GM10847 (cell line): Measurements from ENCODE around the gene ATPAF2.
A peak's percentile ranks its signal among the peaks of the same experiment; 100 is the strongest.

Source experiments
- POLR2A ChIP-seq: IDR thresholded peaks from 2 replicates; pipeline ENCODE4 v1.6.1; 2011; ENCODE audit not compliant: insufficient read length; ENCODE audit errors: extremely low read depth

ATPAF2 gene

DNA sequence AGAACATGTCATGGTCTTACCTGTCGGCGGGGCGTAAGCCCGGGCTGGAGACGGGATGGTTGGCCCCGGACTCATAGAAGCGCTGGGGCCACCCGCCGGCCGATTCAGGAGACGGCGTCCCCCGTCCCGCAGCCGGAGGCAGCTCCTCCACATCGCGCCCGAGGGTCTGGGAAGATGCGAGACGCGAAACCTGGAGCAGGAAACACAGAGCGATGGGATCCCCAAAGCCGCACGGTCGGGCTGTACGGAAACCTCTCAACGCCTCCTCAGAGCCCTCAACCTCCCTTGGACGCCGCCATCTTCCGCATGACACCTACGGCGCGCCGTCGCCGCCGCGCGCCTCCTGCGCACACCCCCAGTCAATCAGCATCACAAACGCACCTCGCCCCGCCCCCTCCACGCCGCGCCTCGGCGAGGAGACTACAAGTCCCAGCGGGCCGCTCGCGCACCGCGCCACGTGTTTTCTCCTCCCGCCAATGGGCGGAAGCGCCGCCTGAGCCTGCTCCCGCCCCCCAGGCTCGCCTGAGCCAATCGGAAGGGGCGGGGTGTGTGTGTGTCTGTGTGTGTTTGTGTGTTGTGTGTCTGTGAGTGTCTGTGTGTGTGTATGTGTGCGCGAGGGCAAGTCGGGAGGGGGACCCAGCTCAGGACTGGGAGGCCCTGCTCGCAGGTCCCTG is at the start of gene ATPAF2, which contains the start of gene GID4:
ATPAF2 (minus strand) TSS at position 308 of the 674 bp plus-strand sequence; CDS start at position 153, 155 bp downstream.
GID4 (plus strand) TSS at position 548 of the 674 bp plus-strand sequence; CDS start at position 605, 57 bp downstream.
- peak; percentile 30 for TF ChIP-seq POLR2A

DNA sequence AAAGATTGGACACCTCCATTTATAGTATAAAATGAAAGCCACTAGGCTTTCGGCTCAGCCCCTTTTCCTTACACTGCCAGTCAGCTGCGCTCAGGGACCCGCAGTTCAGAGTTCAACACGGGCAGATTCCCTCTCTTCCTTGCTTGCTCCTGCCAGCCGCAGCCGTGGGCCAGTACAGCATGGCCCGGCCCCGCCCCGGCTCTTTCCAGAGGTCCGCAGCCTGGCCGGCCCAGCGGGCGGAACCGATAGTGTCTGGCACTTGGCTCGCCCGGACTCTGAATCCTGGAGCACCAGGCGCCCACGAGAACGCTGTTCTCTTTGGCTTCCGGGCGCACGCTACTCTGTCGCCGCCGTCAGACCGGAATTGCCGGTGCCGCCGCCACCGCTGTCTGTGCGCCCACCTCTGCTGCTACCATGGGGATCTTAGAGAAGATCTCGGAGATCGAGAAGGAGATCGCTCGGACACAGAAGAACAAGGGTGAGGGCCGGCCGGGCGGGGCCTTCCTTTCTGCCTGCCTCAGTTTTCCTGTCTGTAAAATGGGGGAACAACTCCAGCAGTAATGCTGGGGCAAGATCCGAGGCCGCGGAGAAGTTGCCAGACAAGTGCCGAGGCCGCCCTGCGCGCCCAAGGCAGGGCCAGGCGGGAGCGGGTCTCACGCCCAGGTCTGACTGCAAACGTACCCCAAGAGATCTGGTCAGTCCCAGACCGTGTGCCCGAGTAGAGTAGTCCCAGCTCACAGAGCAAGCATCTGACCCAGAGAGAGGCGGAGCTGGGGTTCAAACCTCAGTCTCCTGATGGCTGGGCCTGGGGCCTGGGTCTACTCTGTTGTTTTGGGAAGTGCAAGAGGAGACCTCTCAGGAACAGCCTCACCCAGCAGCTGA is 48.9 kb upstream of the ATPAF2 start, which contains the start of gene DRG2:
DRG2 (plus strand) TSS at position 339 of the 882 bp plus-strand sequence; CDS start at position 415, 76 bp downstream.
- TF ChIP-seq POLR2A, result peak; percentile 82

DNA sequence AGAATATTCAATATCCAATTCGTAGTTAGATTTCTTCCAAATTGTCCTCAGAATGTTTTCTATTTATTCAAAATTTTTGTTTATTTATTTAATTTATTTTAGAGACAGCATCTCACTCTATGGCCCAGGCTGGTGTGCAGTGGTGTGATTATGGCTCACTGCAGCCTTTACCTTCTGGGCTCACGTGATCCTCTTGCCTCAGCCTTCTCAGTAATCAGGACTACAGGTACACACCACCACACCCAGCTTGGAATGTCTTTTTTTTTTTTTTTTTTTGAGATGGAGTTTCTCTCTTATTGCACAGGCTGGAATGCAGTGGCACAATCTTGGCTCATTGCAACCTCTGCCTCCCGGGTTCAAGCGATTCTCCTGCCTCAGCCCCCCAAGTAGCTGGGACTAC is 45.3 kb upstream of the ATPAF2 start:
- TF ChIP-seq POLR2A, result no peak

DNA sequence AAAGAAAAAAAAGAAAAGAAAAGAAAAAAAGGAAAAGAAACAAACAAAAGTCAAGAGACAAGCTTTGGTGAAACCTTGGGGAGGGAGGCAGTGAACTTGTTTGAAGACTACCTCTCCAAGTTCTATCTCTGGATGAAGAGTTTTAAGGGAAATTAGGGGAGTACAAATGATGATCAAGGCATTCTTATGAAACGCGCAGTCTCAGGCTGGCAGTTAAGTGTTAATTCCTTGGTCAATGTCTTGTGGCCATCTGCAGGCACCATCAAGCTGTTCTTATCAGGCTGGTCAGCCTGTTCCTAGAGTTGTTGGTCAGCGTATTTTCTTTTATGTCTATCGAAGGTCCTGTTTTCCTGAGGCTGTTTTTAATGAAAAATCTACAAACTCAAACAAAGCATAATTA is 40.6 kb upstream of the ATPAF2 start:
- TF ChIP-seq POLR2A, result no peak

DNA sequence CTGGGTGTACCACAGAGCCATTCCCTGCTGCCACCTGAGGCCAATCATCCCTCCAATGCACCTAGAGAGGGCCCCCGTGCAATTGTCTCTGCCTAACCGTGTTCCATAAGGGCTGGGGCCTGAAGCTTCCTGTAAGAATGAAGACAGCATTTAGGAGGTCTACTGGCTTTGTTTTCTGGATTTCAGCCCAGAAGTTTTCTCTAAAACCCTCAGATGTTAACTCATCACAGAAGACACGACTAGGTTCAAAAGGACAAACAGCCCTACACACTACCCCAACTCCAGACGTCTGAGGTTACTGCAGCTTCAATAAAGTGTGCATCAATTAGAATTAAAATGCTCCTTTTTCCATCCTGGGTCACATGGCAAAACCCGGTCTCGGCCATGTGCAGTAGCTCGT is 38.0 kb upstream of the ATPAF2 start:
- no peak for TF ChIP-seq POLR2A

DNA sequence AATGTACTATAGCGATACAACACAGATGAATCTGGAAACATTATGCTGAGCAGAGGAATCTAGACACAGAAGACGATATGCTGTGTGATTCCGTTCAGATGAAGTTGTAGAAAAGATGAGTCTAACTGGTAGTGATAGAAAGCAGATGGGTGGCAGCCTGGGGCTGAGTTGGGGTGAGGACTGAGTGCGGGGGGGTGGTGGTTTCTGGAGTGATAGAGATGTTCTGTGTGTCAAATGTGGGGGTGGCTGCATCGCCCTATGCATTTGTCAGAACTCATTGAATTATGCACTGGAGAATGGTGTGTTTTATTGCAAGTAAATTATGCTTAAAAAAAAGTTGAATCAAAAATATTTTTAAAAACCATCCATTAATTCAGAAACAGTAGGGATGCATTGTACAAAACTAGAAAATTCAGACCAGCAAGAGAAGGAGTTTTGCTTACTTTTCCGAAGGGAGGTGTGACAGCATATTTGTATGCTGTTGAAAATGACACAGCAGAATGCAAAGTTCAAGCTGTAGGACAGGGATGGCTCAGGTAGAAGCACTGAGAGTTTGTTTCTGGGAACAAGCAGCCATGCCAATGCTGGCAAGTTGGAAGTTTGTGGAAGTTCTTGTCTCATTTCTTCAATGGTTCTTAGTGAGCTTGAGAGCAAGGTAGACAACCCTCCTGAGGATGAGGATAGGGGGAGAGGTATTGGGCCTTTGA is 35.8 kb upstream of the ATPAF2 start:
- TF ChIP-seq POLR2A, result no peak

DNA sequence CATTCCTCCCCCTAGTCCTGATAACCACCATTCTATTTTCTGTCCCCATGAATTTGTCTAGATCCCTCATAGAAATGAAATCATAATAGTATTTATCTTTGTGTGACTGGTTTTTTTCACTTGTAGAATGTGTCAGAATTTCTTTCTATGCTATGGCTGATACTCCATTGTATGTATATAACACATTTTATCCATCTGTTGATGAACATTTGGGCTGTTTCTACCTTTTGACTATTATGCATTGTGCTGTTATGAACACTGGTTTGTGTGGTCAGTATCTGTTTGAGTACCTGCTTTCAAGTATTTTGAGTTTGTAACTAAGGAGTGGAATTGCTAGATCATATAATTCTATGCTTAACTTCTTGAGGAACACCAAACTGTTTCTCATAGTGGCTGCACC is 32.8 kb upstream of the ATPAF2 start:
- TF ChIP-seq POLR2A, result no peak

DNA sequence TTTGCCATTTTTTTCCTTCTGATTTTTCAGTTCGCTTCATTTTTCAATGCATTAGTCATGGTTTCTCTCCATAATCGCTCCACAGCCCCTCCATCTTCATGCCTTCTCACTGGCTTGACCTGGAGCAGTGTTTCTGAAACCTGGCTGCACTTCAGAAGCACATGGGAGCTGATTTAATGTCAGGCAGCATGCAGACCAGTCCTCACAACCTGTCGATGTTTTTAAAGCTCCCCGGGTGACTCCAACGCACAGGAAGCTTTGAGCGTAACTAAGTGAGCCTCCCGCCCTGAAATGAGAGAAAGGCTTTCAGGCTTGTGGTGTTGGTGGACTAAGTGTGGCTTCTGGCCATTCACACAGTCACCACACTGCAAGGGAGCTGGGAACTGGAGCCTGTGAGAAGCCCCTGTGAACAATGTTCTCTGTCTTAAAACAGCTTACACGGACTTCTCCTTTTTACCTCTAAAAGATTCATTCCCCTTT is 31.9 kb upstream of the ATPAF2 start:
- no peak for TF ChIP-seq POLR2A

DNA sequence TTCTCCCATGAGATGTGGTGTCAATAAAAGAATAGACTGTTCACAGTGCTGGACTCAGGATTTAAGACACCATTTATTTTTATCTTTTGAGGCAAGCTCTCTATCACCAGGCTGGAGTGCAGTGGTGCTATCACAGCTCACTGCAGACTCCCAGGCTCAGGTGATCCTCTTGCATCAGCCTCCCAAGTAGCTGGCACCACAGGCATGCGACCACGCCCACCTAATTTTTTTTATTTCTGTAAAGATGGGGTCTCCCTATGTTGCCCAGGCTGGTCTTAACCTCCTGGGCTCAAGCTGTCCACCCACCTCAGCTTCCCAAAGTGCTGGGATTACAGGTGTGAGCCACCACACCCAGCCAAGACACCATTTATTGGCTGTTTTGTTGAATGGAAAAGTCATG is 30.1 kb upstream of the ATPAF2 start:
- TF ChIP-seq POLR2A, result no peak

DNA sequence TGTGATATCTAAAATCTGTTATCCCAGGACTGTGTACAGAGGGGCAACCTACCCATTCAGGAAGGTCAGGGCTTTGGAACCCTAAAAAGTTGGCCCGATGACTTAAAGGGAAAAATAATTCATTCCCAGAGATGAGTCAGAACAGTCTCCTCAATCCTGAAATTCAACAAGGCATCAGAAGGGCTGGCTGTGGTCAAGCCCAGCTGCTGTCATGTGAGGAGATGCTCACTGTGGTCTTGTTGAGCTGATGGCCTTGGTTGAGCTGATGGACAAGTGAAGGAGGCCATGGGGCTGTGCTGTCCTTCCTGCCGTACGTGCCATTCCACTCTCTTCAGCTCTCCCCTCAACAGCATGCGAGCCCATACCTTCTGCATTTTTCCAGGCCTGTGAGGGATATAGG is 27.9 kb upstream of the ATPAF2 start:
- TF ChIP-seq POLR2A, result no peak

DNA sequence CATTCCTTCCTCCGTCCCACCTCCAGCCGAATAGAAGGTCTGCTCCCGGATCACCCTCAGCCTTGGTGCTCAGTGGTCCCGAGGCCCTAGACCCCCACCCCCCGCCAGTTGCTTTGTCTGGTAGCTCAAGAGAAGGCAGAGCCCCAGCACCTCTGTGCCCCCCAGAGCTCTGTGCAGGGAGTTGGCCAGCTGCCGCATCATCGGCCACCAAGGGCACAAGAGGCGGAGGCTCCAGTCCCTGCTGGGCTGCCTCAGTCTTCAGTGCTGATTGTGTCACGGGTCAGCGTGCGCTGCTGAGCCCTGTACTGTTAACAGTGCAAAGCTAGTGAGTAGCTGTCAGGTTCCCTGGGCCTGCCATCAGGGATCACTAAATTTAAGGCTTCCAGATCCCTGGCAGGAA is 26.6 kb upstream of the ATPAF2 start:
- TF ChIP-seq POLR2A, result no peak

DNA sequence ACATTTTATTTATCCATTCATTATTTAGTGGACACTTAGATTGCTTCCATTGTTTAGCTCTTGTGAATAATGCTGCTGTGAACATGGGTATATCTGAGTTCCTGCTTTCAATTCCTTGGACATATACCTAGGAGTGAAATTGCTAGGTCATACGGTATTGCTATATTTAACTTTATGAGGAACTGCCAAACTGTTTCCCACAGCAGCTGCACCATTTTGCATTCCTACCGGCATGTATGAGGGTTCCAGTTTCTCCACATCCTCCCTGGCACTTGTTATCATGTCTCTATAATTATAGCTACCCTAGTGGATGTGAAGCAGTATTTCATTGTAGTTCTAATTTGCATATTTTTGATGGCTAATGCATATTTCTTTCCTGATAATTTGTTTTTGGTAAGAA is 25.1 kb upstream of the ATPAF2 start:
- TF ChIP-seq POLR2A, result no peak

DNA sequence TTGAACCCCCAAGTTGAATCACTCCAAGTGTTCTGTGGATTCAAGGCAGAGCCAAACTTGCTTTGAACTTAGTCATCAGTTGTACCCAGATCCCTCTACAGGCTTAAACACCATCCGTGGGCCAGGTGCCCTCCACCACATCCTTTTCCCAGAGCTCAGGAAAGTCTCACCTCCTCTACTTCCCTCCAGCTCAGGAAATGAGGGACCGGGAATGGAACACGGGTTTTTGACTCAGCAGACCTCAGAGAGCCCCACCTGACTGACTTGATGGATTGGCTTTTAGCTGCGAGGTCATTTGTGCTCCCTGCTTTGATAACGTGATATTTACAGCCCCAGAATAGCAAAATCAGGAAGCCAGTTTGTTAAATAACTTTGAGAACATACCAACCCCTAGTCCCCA is 20.3 kb upstream of the ATPAF2 start:
- TF ChIP-seq POLR2A, result no peak

DNA sequence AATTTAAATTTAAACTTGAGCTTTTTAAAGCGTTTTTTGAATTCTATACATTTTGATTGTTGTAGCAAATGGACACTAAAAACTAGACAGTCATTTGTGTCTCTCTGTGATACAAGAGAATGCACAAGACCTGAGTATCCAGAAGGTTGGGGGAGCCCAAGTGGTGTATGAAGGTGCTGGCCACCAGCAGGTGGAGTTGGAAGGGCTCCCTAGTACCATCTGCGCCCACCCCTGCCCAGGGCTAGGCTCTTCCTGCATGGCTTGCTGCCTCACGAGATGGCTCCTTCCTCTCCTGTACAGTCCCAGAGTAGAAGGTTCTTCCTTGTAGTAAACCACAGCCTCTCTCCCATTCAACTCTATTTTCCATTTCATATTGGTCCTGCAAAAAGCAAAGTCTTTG is 17.2 kb upstream of the ATPAF2 start:
- TF ChIP-seq POLR2A, result no peak

DNA sequence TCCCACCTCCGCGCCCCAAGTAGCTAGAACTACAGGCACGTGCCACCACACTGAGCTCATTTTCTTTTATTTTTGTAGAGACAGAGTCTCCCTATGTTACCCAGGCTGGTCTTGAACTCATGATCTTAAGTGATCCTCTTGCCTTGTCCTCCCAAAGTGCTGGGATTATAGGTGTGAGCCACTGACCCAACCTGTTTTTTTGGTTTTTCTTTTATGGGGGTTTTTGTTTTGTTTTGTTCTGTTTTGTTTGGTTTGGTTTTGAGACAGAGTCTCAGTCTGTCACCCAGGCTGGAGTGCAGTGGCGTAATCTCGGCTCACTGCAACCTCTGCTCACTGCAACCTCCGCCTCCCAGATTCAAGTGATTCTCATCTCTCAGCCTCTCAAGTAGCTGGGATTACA is 16.6 kb upstream of the ATPAF2 start:
- no peak for TF ChIP-seq POLR2A
